Liver (tissue), 9 donors: Measurements from ENCODE around the gene ENG. TPM values are rescaled to one million over a fixed set of nuclear protein-coding genes. Genes with fewer than 3 reads are reported as not detected.

Experiments used
- DNase-seq: peaks from one replicate; pipeline ENCODE4 v3.0.0-alpha.2; 2017; ENCODE audit warnings: low spot score
- H3K27ac ChIP-seq, 2 donors: one replicate each; pipeline ENCODE4 v1.7.0; 2013; ENCODE audit warnings: inconsistent platforms in 2 of 2, low read length in 2 of 2, control low read depth in 1 of 2, low read depth in 1 of 2, mild to moderate bottlenecking in 1 of 2
- H3K27me3 ChIP-seq, 4 donors: one replicate each; pipeline versions ENCODE4 v1.6.1 to v1.7.0; 2013; ENCODE audit warnings: low read length in 3 of 4, inconsistent platforms in 1 of 4, mild to moderate bottlenecking in 1 of 4, moderate library complexity in 1 of 4; ENCODE audit not compliant: control insufficient read depth in 4 of 4, insufficient read depth in 4 of 4
- H3K36me3 ChIP-seq, 4 donors: one replicate each; pipeline versions ENCODE4 v1.6.1 to v1.7.0; 2013; ENCODE audit warnings: low read length in 3 of 4, mild to moderate bottlenecking in 3 of 4, low read depth in 1 of 4, moderate library complexity in 1 of 4; ENCODE audit not compliant: control insufficient read depth in 4 of 4, insufficient read depth in 3 of 4
- H3K4me1 ChIP-seq, 4 donors: one replicate each; pipeline versions ENCODE4 v1.6.1 to v1.7.0; 2013; ENCODE audit warnings: low read length in 3 of 4, mild to moderate bottlenecking in 3 of 4, moderate library complexity in 1 of 4; ENCODE audit not compliant: control insufficient read depth in 4 of 4, insufficient read depth in 4 of 4
- H3K4me3 ChIP-seq, 3 donors: one replicate each; pipeline versions ENCODE4 v1.6.1 to v1.7.0; 2013; ENCODE audit warnings: low read length in 3 of 3, control low read depth in 1 of 3, low read depth in 1 of 3, mild to moderate bottlenecking in 1 of 3
- H3K9ac ChIP-seq, 2 donors: one replicate each; pipeline ENCODE4 v1.7.0; 2013; ENCODE audit warnings: low read length in 2 of 2, mild to moderate bottlenecking in 2 of 2, moderate library complexity in 2 of 2, control low read depth in 1 of 2, low read depth in 1 of 2
- H3K9me3 ChIP-seq, 4 donors: one replicate each; pipeline versions ENCODE4 v1.6.1 to v1.7.0; 2013; ENCODE audit warnings: low read length in 3 of 4; ENCODE audit not compliant: control insufficient read depth in 4 of 4
- EGR1 ChIP-seq, 2 donors: IDR thresholded peaks; 2 replicates each; pipeline ENCODE4 v1.6.1; 2016 to 2018; ENCODE audit warnings: antibody characterized with exemption in 2 of 2, low read depth in 2 of 2
- FOXA1 ChIP-seq: IDR thresholded peaks from 2 replicates; pipeline ENCODE4 v1.6.1; 2016; ENCODE audit warnings: antibody characterized with exemption
- FOXA2 ChIP-seq: IDR thresholded peaks from 2 replicates; pipeline ENCODE4 v1.6.1; 2016; ENCODE audit warnings: antibody characterized with exemption
- GABPA ChIP-seq, 2 donors: IDR thresholded peaks in 1 of 2; conservative IDR thresholded peaks in 1 of 2; 2 replicates each; pipeline ENCODE4 v1.6.1; 2016; ENCODE audit warnings: antibody characterized with exemption in 2 of 2, mild to moderate bottlenecking in 1 of 2, moderate library complexity in 1 of 2
- HNF4A ChIP-seq, 2 donors: conservative IDR thresholded peaks; 2 replicates each; pipeline ENCODE4 v1.6.1; 2016; ENCODE audit warnings: antibody characterized with exemption in 2 of 2, mild to moderate bottlenecking in 2 of 2
- HNF4G ChIP-seq: IDR thresholded peaks from 2 replicates; pipeline ENCODE4 v1.6.1; 2016; ENCODE audit warnings: antibody characterized with exemption
- JUND ChIP-seq, 2 donors: IDR thresholded peaks; 2 replicates each; pipeline ENCODE4 v1.6.1; 2016; ENCODE audit warnings: antibody characterized with exemption in 2 of 2
- NR2F2 ChIP-seq: IDR thresholded peaks from 2 replicates; pipeline ENCODE4 v1.6.1; 2016; ENCODE audit warnings: antibody characterized with exemption
- RAD21 ChIP-seq, 2 donors: IDR thresholded peaks; 2 replicates each; pipeline ENCODE4 v1.6.1; 2016; ENCODE audit warnings: antibody characterized with exemption in 2 of 2, mild to moderate bottlenecking in 2 of 2
- RXRA ChIP-seq, 2 donors: IDR thresholded peaks; 2 replicates each; pipeline ENCODE4 v1.6.1; 2017 to 2018; ENCODE audit warnings: antibody characterized with exemption in 2 of 2, mild to moderate bottlenecking in 1 of 2
- SP1 ChIP-seq: IDR thresholded peaks from 2 replicates; pipeline ENCODE4 v1.6.1; 2018; ENCODE audit warnings: antibody characterized with exemption, mild to moderate bottlenecking
- TAF1 ChIP-seq: conservative IDR thresholded peaks from 2 replicates; pipeline ENCODE4 v1.6.1; 2016; ENCODE audit warnings: antibody characterized with exemption, mild to moderate bottlenecking
- YY1 ChIP-seq: IDR thresholded peaks from 2 replicates; pipeline ENCODE4 v1.6.1; 2016; ENCODE audit warnings: antibody characterized with exemption, mild to moderate bottlenecking
- WGBS: extraction: QIAGEN DNeasy Blood & Tissue Kit; methylation state at CpG from one replicate; pipeline ENCODE4 v1.1.7; 2013; 5-methylcytosine and 5-hydroxymethylcytosine counted together
- polyA plus RNA-seq, 2 donors: library from polyadenylated mRNA; stranded (reverse) in 1 of 2; unstranded in 1 of 2; fragments of 200-250 nt in 1 of 2; fragments of >200 nt in 1 of 2; fragmentation: Nextera tagmentation in 1 of 2; extraction: Ambion mirVana in 1 of 2; gene quantifications; one replicate each; pipeline versions ENCODE4 v1.2.1 to v1.2.3, GENCODE V29; 2013 to 2015
- total RNA-seq, 2 donors: library from RNA; depleted of rRNA; stranded (reverse); fragments of >200 nt; gene quantifications; one replicate each; pipeline ENCODE4 v1.2.3, GENCODE V29; 2014
- TF ChIP-seq, protein P1 (sequence below): IDR thresholded peaks from 2 replicates; pipeline ENCODE4 v1.6.1; 2016; ENCODE audit warnings: antibody characterized with exemption
- TF ChIP-seq, protein P2 (sequence below): IDR thresholded peaks from 2 replicates; pipeline ENCODE4 v1.6.1; 2016; ENCODE audit warnings: antibody characterized with exemption
- TF ChIP-seq, protein P3 (sequence below): IDR thresholded peaks from 2 replicates; pipeline ENCODE4 v1.6.1; 2016; ENCODE audit warnings: antibody characterized with exemption, mild to moderate bottlenecking
- TF ChIP-seq, protein P4 (sequence below): fragments of 150-350 bp; IDR thresholded peaks from 2 replicates; pipeline ENCODE4 v1.5.1; 2017; ENCODE audit warnings: improper control_type of control experiment, low read depth, low read length; ENCODE audit not compliant: missing input control
- TF ChIP-seq, protein P5 (sequence below): IDR thresholded peaks from 2 replicates; pipeline ENCODE4 v1.6.1; 2016; ENCODE audit warnings: antibody characterized with exemption
- donor health status: healthy.
- donor health status: healthy.
- donor health status: healthy.
- donor health status: healthy.
- donor health status: healthy.

The ENG gene
- total and polyA plus RNA-seq, 4 donors: 12.8 to 91.3 (median 24.2) TPM

DNA sequence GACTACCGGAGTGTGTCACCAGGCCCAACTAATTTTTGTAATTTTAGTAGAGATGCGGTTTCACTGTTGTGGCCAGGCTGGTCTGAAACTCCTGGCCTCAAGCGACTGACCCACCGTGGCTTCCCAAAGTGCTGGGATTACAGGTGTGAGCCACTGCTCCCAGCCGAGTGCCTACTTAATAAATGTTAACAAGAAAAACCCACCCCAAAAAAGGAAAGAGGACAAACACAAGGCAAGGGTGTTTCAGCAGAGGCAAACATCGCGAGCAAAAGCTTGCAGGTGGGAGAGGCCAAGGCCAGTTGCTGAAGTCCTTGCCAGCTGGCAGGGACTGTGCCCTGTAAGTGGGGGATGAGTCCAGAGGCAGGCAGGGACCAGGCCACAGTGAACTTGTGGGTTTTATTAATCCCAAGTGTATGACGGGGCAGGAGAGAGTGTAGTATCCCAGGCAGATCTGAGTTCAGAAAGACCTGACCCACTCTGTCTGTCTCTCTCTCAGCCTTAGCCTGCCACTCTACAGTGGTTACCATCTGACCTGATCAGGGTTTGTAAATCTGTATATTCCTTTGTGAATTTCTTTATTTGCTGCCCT is 58.1 kb downstream of the ENG start:
- no peak for DNase-seq
- no peak overlapping the region for H3K4me3 ChIP-seq
- H3K27me3 ChIP-seq: no peaks in the 10 kb centered on the region
- TF ChIP-seq GABPA (IDR thresholded peaks at IDR 0.05 in 1 of 2, conservative IDR thresholded peaks at IDR 0.05 in 1 of 2) (no peak), NR2F2 (peak; percentile 93), EGR1 (IDR thresholded peaks at IDR 0.05; ENCODE audit: low read depth in 2 of 2) (peak in 1 of 2 donors; percentile 44), YY1 (peak; percentile 69), RXRA (IDR thresholded peaks at IDR 0.05) (peak; percentile 89 to 96), HNF4G (peak; percentile 42), RAD21 (IDR thresholded peaks at IDR 0.05) (peak; percentile 19 to 39), FOXA1 (peak; percentile 14), SP1 (peak; percentile 91), HNF4A (conservative IDR thresholded peaks at IDR 0.05) (peak; percentile 87 to 90), FOXA2 (peak; percentile 32), JUND (IDR thresholded peaks at IDR 0.05) (peak in 1 of 2 donors; percentile 83), TAF1 (no peak)
- TF ChIP-seq, protein P1, sequence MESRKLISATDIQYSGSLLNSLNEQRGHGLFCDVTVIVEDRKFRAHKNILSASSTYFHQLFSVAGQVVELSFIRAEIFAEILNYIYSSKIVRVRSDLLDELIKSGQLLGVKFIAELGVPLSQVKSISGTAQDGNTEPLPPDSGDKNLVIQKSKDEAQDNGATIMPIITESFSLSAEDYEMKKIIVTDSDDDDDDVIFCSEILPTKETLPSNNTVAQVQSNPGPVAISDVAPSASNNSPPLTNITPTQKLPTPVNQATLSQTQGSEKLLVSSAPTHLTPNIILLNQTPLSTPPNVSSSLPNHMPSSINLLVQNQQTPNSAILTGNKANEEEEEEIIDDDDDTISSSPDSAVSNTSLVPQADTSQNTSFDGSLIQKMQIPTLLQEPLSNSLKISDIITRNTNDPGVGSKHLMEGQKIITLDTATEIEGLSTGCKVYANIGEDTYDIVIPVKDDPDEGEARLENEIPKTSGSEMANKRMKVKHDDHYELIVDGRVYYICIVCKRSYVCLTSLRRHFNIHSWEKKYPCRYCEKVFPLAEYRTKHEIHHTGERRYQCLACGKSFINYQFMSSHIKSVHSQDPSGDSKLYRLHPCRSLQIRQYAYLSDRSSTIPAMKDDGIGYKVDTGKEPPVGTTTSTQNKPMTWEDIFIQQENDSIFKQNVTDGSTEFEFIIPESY: peak; percentile 97
- TF ChIP-seq, protein P2, sequence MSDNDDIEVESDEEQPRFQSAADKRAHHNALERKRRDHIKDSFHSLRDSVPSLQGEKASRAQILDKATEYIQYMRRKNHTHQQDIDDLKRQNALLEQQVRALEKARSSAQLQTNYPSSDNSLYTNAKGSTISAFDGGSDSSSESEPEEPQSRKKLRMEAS: peak; percentile 50
- TF ChIP-seq, protein P3, sequence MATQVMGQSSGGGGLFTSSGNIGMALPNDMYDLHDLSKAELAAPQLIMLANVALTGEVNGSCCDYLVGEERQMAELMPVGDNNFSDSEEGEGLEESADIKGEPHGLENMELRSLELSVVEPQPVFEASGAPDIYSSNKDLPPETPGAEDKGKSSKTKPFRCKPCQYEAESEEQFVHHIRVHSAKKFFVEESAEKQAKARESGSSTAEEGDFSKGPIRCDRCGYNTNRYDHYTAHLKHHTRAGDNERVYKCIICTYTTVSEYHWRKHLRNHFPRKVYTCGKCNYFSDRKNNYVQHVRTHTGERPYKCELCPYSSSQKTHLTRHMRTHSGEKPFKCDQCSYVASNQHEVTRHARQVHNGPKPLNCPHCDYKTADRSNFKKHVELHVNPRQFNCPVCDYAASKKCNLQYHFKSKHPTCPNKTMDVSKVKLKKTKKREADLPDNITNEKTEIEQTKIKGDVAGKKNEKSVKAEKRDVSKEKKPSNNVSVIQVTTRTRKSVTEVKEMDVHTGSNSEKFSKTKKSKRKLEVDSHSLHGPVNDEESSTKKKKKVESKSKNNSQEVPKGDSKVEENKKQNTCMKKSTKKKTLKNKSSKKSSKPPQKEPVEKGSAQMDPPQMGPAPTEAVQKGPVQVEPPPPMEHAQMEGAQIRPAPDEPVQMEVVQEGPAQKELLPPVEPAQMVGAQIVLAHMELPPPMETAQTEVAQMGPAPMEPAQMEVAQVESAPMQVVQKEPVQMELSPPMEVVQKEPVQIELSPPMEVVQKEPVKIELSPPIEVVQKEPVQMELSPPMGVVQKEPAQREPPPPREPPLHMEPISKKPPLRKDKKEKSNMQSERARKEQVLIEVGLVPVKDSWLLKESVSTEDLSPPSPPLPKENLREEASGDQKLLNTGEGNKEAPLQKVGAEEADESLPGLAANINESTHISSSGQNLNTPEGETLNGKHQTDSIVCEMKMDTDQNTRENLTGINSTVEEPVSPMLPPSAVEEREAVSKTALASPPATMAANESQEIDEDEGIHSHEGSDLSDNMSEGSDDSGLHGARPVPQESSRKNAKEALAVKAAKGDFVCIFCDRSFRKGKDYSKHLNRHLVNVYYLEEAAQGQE: peak; percentile 70
- TF ChIP-seq, protein P4, sequence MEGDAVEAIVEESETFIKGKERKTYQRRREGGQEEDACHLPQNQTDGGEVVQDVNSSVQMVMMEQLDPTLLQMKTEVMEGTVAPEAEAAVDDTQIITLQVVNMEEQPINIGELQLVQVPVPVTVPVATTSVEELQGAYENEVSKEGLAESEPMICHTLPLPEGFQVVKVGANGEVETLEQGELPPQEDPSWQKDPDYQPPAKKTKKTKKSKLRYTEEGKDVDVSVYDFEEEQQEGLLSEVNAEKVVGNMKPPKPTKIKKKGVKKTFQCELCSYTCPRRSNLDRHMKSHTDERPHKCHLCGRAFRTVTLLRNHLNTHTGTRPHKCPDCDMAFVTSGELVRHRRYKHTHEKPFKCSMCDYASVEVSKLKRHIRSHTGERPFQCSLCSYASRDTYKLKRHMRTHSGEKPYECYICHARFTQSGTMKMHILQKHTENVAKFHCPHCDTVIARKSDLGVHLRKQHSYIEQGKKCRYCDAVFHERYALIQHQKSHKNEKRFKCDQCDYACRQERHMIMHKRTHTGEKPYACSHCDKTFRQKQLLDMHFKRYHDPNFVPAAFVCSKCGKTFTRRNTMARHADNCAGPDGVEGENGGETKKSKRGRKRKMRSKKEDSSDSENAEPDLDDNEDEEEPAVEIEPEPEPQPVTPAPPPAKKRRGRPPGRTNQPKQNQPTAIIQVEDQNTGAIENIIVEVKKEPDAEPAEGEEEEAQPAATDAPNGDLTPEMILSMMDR: no peak
- TF ChIP-seq, protein P5, sequence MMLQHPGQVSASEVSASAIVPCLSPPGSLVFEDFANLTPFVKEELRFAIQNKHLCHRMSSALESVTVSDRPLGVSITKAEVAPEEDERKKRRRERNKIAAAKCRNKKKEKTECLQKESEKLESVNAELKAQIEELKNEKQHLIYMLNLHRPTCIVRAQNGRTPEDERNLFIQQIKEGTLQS: no peak
- H3K27ac ChIP-seq: peak overlapping the region; percentile 63 to 80
- peaks cover 21 to 71% (median 49%) of the 10 kb centered on the region in 4 donors for H3K4me1 ChIP-seq
- H3K36me3 ChIP-seq: peaks cover 0 to 2% (median 0%) of the 10 kb centered on the region in 4 donors
- H3K9ac ChIP-seq: peak overlapping the region in 1 of 2 donors; percentile 68
- 26% methylated on average over 8 of the region's 8 CpGs for WGBS
- H3K9me3 ChIP-seq: no peaks in the 10 kb centered on the region
